PC-9 (cell line): Measurements from ENCODE around the gene ATP5PB. TPM values are rescaled to one million over a fixed set of nuclear protein-coding genes. Genes with fewer than 3 reads are reported as not detected.

Experiments
- BruUV-seq: library from RNA; stranded (reverse); fragments of 400-500 nt; replicated peaks from 2 replicates; lab custom pipeline; 2021; lab: Mats Ljungman, UMichigan
- CTCF ChIA-PET: fragments of 300-600 bp; sonication (Branson Sonifier 250); formaldehyde crosslinking; loops from one replicate; lab custom pipeline; 2022; ENCODE audit warnings: antibody characterized with exemption; lab: Charles Lee
- POLR2A ChIA-PET: fragments of 300-600 bp; sonication (Branson Sonifier 250); formaldehyde crosslinking; loops from one replicate; lab custom pipeline; 2022; ENCODE audit warnings: antibody characterized with exemption; ENCODE audit not compliant: unreplicated experiment; lab: Charles Lee
- DNase-seq, 2 experiments: peaks; one replicate each; pipeline versions ENCODE4 v3.0.0 to v3.0.0-alpha.2; 2015 to 2022; ENCODE audit warnings: mixed read lengths in 1 of 2
- H2AFZ ChIP-seq: fragments of 200-600 bp; sonication (generic); 2 replicates; pipeline ENCODE4 v1.8.1; 2017; ENCODE audit warnings: antibody characterized with exemption
- H3F3A ChIP-seq: fragments of 200-600 bp; sonication (generic); 2 replicates; pipeline ENCODE4 v1.8.1; 2017; ENCODE audit warnings: antibody characterized with exemption, mild to moderate bottlenecking, low read depth; ENCODE audit not compliant: insufficient read depth
- H3K27ac ChIP-seq: fragments of 200-600 bp; sonication (generic); 2 replicates; pipeline ENCODE4 v1.6.1; 2016; ENCODE audit warnings: mixed run types
- H3K27me3 ChIP-seq: fragments of 200-600 bp; sonication (generic); 2 replicates; pipeline ENCODE4 v1.6.1; 2016; ENCODE audit warnings: low read depth, mixed run types; ENCODE audit not compliant: insufficient read depth
- H3K36me3 ChIP-seq: fragments of 200-600 bp; sonication (generic); 2 replicates; pipeline ENCODE4 v1.6.1; 2016; ENCODE audit warnings: low read depth, mixed run types
- H3K4me1 ChIP-seq: fragments of 200-600 bp; sonication (generic); replicated peaks from 2 replicates; pipeline ENCODE4 v1.6.1; 2016; ENCODE audit warnings: mixed run types; ENCODE audit not compliant: insufficient read depth
- H3K4me2 ChIP-seq: fragments of 200-600 bp; sonication (generic); 2 replicates; pipeline ENCODE4 v1.6.1; 2017; ENCODE audit warnings: mixed run types
- H3K4me3 ChIP-seq: fragments of 200-600 bp; sonication (generic); 2 replicates; pipeline ENCODE4 v1.6.1; 2016; ENCODE audit warnings: mixed run types
- H3K79me2 ChIP-seq: fragments of 200-600 bp; sonication (generic); 2 replicates; pipeline ENCODE4 v1.6.1; 2017; ENCODE audit warnings: low read depth, mixed run types
- H3K9me2 ChIP-seq: fragments of 200-600 bp; sonication (generic); 2 replicates; pipeline ENCODE4 v1.8.1; 2017; ENCODE audit warnings: mild to moderate bottlenecking; ENCODE audit not compliant: insufficient read depth
- H3K9me3 ChIP-seq: fragments of 200-600 bp; sonication (generic); 2 replicates; pipeline ENCODE4 v1.8.1; 2016; ENCODE audit warnings: low read depth; ENCODE audit not compliant: insufficient read depth
- H4K20me1 ChIP-seq: fragments of 200-600 bp; sonication (generic); 2 replicates; pipeline ENCODE4 v1.8.1; 2017; ENCODE audit not compliant: insufficient read depth
- CTCF ChIP-seq: fragments of 200-600 bp; sonication (generic); conservative IDR thresholded peaks from 2 replicates; pipeline ENCODE4 v1.6.1; 2017; ENCODE audit warnings: mixed run types, antibody characterized with exemption, mild to moderate bottlenecking, moderate library complexity
- EZH2 ChIP-seq: fragments of 200-600 bp; sonication (generic); IDR thresholded peaks from 2 replicates; pipeline ENCODE4 v1.8.0; 2017; ENCODE audit warnings: antibody characterized with exemption, low read depth
- intact Hi-C: fragments of 100-400 bp; cut with micrococcal nuclease; formaldehyde crosslinking; loops from one replicate; pipeline ENCODE4 v1.10.0; 2022; ENCODE audit not compliant: unreplicated experiment
- total RNA-seq: library from RNA; stranded (reverse); gene quantifications from 2 replicates; pipeline ENCODE4 v1.2.3, GENCODE V29; 2021

The ATP5PB gene
- total RNA-seq, 1 experiment from 2014 or later, result 212 TPM

- peak overlapping the region; percentile 69; the same call in 1 of the 2 replicates for H3K27ac ChIP-seq
- intact Hi-C loops, result no loop called here
These were observed 921 bp downstream of the ATP5PB start for GRCh38 chr1:111450185-111450584.

GRCh38 chr1:111452581-111452980 is 3.3 kb downstream of the ATP5PB start:
- no peak overlapping the region for H3K4me3 ChIP-seq
- CTCF ChIA-PET, result no interaction called here
- BruUV-seq, result no TSS peak
- H3F3A ChIP-seq, result no peaks in the 10 kb centered on the region
- H3K9me2 ChIP-seq, result no peaks in the 10 kb centered on the region
- no peaks in the 10 kb centered on the region for H3K9me3 ChIP-seq
- intact Hi-C loops, result no loop called here
- H2AFZ ChIP-seq, result no peak overlapping the region
- no peak overlapping the region for H3K4me2 ChIP-seq
- H3K27ac ChIP-seq, result no peak overlapping the region
- H4K20me1 ChIP-seq, result peaks cover 8% of the 10 kb centered on the region; the same call in 1 of the 2 replicates
- H3K4me1 ChIP-seq, result peaks cover 20% of the 10 kb centered on the region
- no peak for DNase-seq
- H3K27me3 ChIP-seq, result no peaks in the 10 kb centered on the region
- peaks cover 73% of the 10 kb centered on the region for H3K79me2 ChIP-seq
- peaks cover 46% of the 10 kb centered on the region for H3K36me3 ChIP-seq
- POLR2A ChIA-PET, result interaction anchor here (0.7 kb wide), 1 partner anchor 30 kb away, joined by 15 read pairs; no protein-coding TSS in a partner anchor
- no peak for TF ChIP-seq CTCF
- no peak for TF ChIP-seq EZH2

More at GRCh38 chr1:111450185-111450584, 921 bp downstream of the ATP5PB start:
- TF ChIP-seq CTCF (no peak), EZH2 (no peak)
- no peaks in the 10 kb centered on the region for H3K9me2 ChIP-seq
- BruUV-seq, result no TSS peak
- no peak for DNase-seq
- H3K9me3 ChIP-seq, result no peaks in the 10 kb centered on the region
- peaks cover 94% of the 10 kb centered on the region for H3K79me2 ChIP-seq
- ChIA-PET CTCF (interaction anchor here (0.5 kb wide), 1 partner anchor 86 kb away, joined by 3 read pairs; no protein-coding TSS in a partner anchor), POLR2A (no interaction called here)
- peak overlapping the region; percentile 85 for H3K4me3 ChIP-seq
- peak overlapping the region; percentile 79 for H3K4me2 ChIP-seq
- H3K36me3 ChIP-seq, result peaks cover 52% of the 10 kb centered on the region
- H2AFZ ChIP-seq, result peak overlapping the region; percentile 94; the same call in 1 of the 2 replicates
- H4K20me1 ChIP-seq, result peaks cover 6% of the 10 kb centered on the region; the same call in 1 of the 2 replicates
- no peaks in the 10 kb centered on the region for H3F3A ChIP-seq
- no peaks in the 10 kb centered on the region for H3K27me3 ChIP-seq
- H3K4me1 ChIP-seq, result peaks cover 23% of the 10 kb centered on the region

GRCh38 chr1:111453706-111454105 is 4.4 kb downstream of the ATP5PB start:
- Histone ChIP-seq H3K79me2 (peaks cover 61% of the 10 kb centered on the region), H2AFZ (no peak overlapping the region), H3K4me3 (no peak overlapping the region), H3F3A (no peaks in the 10 kb centered on the region), H3K36me3 (peaks cover 54% of the 10 kb centered on the region), H4K20me1 (peaks cover 19% of the 10 kb centered on the region; the same call in 1 of the 2 replicates), H3K9me3 (no peaks in the 10 kb centered on the region), H3K27me3 (no peaks in the 10 kb centered on the region), H3K4me1 (peaks cover 15% of the 10 kb centered on the region), H3K9me2 (no peaks in the 10 kb centered on the region), H3K27ac (no peak overlapping the region), H3K4me2 (no peak overlapping the region)
- POLR2A ChIA-PET, result interaction anchor here (0.6 to 0.9 kb wide), 2 partner anchors 12 to 80 kb away, joined by 4 read pairs; no protein-coding TSS in a partner anchor
- TF ChIP-seq CTCF, result no peak
- TF ChIP-seq EZH2, result no peak
- no peak for DNase-seq
- no TSS peak for BruUV-seq
- CTCF ChIA-PET, result no interaction called here
- intact Hi-C loops, result no loop called here
